Measurements from ENCODE around the gene ANKDD1B.

DNA sequence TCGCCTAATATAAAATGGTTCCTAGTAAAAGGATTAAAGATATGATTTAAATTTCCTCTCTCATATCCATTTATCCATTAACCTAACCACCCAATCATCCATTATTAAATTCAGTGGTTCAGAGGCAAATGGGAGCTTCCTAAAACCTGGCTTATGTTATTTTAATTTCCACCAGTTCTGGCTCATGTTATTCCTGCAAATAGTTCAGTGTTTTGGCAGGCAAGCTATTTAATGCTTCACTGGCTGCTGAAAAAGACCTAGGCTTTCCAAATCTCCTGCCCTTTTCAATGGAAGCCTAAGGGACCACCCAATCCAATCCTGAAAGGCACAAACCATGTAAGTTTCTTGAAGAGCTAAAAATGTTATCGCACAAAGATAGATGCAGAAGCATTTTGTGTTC, 53.7 kb downstream of the ANKDD1B start:
- TF ChIP-seq POLR2AphosphoS5 (IDR thresholded peaks at IDR 0.05; ENCODE audit: low read depth, low read length): no peak
- no peak for TF ChIP-seq FOXJ3 (CRISPR knock-in tag; IDR thresholded peaks at IDR 0.05)
- TF ChIP-seq TAF1 (IDR thresholded peaks at IDR 0.05; ENCODE audit: borderline replicate concordance, low read depth, low read length): no peak
- TF ChIP-seq CTCF (IDR thresholded peaks at IDR 0.05): no peak
- no peak for TF ChIP-seq USF2 (IDR thresholded peaks at IDR 0.05; ENCODE audit: borderline replicate concordance, low read depth, low read length)
- TF ChIP-seq, protein P1, sequence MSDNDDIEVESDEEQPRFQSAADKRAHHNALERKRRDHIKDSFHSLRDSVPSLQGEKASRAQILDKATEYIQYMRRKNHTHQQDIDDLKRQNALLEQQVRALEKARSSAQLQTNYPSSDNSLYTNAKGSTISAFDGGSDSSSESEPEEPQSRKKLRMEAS (IDR thresholded peaks at IDR 0.05; ENCODE audit: low read depth): no peak

All from SK-N-SH (cell line).